ENCODE data around the gene BRINP2.

Gene BRINP2

DNA sequence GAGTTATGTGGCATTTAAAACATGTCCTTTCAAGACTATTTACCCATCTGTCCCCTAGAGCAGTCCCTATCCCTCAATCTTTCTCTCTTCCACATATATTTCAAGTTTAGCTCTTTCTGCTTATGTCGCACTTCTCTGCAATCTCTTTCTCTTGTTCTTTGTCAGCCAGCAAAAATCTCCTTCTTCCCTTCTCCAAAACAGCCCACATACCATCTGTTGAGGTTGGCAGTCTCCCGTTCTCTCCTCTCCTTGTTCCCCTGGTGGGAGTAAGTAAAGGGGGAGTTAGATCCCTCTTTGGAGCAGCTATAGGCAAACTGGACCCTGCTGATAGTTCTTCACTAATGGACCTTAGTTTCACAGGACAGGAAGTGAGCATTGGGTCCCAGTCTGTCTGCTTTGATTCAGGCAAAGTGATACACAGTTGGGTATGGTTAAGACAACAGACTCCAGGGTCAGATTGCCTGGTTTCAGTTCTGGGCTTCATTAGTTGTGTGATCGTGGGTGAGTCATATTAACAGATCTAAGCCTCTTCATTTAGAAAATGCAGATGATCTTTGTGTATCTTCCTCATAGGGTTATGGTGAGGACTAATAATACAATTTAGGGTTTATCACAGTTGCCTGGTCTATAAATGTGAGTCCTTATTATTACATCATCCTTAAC, 19.7 kb downstream of the BRINP2 start:
- DNase-seq (ENCODE audit: low read depth), result no peak
- TF ChIP-seq, protein P1, sequence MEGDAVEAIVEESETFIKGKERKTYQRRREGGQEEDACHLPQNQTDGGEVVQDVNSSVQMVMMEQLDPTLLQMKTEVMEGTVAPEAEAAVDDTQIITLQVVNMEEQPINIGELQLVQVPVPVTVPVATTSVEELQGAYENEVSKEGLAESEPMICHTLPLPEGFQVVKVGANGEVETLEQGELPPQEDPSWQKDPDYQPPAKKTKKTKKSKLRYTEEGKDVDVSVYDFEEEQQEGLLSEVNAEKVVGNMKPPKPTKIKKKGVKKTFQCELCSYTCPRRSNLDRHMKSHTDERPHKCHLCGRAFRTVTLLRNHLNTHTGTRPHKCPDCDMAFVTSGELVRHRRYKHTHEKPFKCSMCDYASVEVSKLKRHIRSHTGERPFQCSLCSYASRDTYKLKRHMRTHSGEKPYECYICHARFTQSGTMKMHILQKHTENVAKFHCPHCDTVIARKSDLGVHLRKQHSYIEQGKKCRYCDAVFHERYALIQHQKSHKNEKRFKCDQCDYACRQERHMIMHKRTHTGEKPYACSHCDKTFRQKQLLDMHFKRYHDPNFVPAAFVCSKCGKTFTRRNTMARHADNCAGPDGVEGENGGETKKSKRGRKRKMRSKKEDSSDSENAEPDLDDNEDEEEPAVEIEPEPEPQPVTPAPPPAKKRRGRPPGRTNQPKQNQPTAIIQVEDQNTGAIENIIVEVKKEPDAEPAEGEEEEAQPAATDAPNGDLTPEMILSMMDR (IDR thresholded peaks at IDR 0.05; ENCODE audit: insufficient read depth, low read depth, low read length, missing control alignments), result no peak
- no peak overlapping the region for H3K4me3 ChIP-seq (ENCODE audit: low read depth, low read length)

DNA sequence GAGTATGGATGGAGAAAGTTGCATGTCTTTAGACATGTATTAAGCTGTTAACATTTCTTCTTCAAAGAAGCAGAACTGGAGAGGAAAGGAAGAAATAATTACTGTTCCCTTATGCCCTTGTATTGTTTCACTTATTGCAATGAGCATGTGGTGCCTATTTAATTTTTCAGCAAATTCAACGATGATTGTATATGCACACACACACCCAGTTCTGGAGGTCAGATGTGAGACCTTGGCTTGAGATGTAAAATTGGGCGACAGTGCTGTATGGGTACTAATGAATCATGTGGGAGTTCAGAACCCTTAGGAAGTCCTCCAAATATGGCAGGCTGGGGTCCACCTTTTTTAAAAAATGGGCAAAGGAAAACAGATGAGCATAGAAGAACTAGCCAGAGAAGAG, 27.5 kb downstream of the BRINP2 start:
- DNase-seq (ENCODE audit: low read depth), result no peak
- H3K4me3 ChIP-seq (ENCODE audit: low read depth, low read length), result no peak overlapping the region
- TF ChIP-seq, protein P1 (IDR thresholded peaks at IDR 0.05; ENCODE audit: insufficient read depth, low read depth, low read length, missing control alignments), result no peak

DNA sequence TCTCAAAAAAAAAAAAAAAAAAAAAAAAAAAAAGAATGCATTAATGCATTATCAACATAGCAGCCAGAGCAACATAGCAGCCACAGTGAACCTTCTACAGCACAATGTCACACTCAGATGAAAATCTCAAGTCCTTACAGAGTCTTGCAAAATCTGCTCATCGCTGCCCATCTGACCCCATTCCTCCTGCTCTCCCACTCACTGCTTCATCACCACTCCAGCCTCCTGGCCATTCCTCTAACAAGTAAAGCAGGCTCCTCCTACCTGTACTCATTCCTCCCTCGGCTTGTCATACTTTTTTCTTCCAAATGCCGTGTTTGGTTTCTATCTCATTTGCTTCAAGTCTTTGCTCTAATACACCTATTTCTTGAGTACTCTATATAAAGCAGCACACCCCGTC, 29.5 kb downstream of the BRINP2 start:
- TF ChIP-seq, protein P1 (IDR thresholded peaks at IDR 0.05; ENCODE audit: insufficient read depth, low read depth, low read length, missing control alignments), result no peak
- no peak for DNase-seq (ENCODE audit: low read depth)
- H3K4me3 ChIP-seq (ENCODE audit: low read depth, low read length), result no peak overlapping the region

DNA sequence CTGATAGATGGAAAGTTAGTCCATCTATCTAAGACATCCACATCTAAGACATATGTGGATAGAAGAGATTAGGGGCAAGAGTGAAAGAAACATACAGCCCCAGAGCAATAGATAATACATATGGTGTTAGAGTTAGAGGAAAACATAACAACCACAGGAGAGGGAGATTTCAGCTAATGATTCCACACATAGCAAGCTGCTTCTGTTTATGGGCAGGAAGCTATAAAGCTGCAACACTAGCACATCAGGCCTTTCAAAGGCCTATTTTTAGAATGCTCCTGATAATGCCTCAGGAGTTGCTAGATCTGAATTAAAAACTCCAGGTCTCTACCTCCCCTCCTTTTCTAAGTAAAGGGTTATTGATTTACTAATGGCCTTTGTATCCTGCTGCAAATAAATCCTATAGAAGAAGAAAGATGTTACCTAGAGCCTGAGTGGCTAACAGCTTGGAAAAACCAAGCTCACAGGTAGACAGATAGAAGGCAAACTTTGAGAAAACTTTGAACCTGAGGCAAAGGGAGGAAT, 36.1 kb downstream of the BRINP2 start:
- DNase-seq (ENCODE audit: low read depth), result no peak
- TF ChIP-seq, protein P1 (IDR thresholded peaks at IDR 0.05; ENCODE audit: insufficient read depth, low read depth, low read length, missing control alignments), result no peak
- no peak overlapping the region for H3K4me3 ChIP-seq (ENCODE audit: low read depth, low read length)

DNA sequence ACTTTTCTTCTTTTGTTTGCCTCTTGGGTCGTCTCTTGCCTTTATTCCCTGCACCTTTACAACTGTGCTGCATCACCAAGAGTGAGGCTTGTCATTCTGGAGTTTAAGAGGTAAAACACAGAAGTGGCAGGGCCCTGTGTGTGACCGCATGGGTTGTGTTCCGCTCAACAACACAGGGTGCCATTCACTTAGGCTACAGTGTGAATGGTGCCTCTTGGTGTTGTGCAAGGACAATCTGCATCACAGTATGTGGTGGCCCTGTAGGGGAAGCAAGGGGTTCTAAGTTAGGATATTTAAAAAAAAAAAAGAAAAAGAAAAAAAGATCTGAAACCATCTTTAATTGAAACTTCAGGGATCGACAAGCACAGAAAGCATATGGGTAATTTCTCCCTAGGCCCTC, 38.2 kb downstream of the BRINP2 start:
- H3K4me3 ChIP-seq (ENCODE audit: low read depth, low read length), result no peak overlapping the region
- TF ChIP-seq, protein P1 (IDR thresholded peaks at IDR 0.05; ENCODE audit: insufficient read depth, low read depth, low read length, missing control alignments), result no peak

DNA sequence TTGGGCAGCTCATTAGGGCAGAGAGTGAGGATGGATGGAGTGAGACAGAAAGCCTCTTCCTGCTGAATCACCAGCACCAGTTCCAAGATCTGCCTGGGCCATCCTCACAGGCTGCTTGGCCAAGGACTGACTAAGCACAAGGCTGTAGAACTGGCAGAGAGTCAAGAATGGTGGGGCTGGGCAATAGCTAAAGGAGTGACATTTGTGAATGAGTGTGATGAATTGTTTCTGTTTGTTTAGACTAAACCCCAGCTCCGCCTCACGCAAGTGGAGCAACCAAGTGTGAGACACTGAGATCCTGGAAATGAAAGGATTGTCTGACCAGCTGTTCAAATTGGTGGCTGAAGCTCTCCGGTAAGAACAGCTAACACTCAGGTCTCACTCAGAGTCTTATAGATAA, 38.6 kb downstream of the BRINP2 start:
- DNase-seq (ENCODE audit: low read depth), result no peak
- TF ChIP-seq, protein P1 (IDR thresholded peaks at IDR 0.05; ENCODE audit: insufficient read depth, low read depth, low read length, missing control alignments), result no peak
- no peak overlapping the region for H3K4me3 ChIP-seq (ENCODE audit: low read depth, low read length)

More for the DNA sequence above, 38.2 kb downstream of the BRINP2 start:
- DNase-seq (ENCODE audit: low read depth), result no peak

DNA sequence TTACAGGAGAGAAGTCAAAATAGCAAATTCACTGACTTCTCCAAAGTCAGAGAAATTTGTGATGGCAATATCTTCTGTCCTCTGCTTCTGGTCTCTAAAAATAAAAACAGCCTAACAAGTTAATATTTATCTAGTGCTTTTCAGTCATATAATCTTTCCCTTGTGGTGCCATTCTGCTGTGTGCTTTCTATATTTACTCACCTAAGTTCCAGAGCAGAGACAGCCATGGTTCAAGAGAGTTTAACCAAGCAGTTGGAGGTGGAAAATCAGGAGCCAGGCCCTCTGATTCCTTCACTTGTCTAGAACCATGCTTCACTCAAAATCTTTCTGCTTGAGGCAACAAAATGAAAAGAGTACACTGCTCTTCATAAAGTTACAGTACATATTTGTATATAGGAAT, 39.3 kb downstream of the BRINP2 start:
- DNase-seq (ENCODE audit: low read depth), result no peak
- TF ChIP-seq, protein P1 (IDR thresholded peaks at IDR 0.05; ENCODE audit: insufficient read depth, low read depth, low read length, missing control alignments), result no peak
- H3K4me3 ChIP-seq (ENCODE audit: low read depth, low read length), result no peak overlapping the region
